ENCODE results near the gene ZGPAT. TPM values are rescaled to one million over a fixed set of nuclear protein-coding genes. Genes with fewer than 3 reads are reported as not detected.

The ZGPAT gene
- total and polyA plus RNA-seq, 9 of the 15 experiments (the other 6 are each of a cell fraction or from before 2014, with no cell fraction given): 0.14 to 26.6 (median 7.4) TPM

DNA sequence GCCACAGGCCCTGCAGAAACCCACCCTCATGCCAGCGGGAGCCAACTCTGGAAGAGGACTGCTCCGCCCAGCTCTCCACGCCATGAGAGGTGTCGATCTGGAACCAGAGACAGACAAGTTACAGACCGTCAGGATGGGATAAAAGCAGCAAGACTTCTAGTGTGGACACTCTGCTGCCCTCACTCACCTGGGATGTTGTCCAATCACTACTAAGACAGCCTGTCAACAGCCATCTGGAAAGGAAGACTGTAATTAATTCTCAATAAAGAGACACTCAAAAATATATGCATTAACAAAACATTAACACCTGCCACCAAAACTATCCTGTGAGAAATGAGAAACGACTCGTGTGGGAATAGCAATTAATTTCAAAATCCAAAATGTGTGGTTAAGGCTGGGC is 60.0 kb downstream of the ZGPAT start:
- no peak overlapping the region for H3K4me2 ChIP-seq (ENCODE audit: insufficient read depth, low read length)
- WGBS (ENCODE audit: insufficient coverage, low coverage, missing lambda C conversion rate): 40% methylated on average over 7 of the region's 7 CpGs
- in situ Hi-C loops (cut with MboI) (no loop called here), intact Hi-C loops (cut with micrococcal nuclease) (no loop called here)
- no TSS peak for BruUV-seq (replicated peaks)
- ChIA-PET POLR2A (interaction anchor here (0.6 to 1.0 kb wide), 3 partner anchors 14 to 265 kb away, joined by 3 to 4 read pairs (median 4); no protein-coding TSS in a partner anchor), CTCF (ENCODE audit: low intra/inter-chr PET ratio) (no interaction called here)
- ATAC-seq (no peak), DNase-seq (ENCODE audit: extremely low read depth in 1 of 4, low spot score in 3 of 4) (no peak), FAIRE-seq (no peak)
- H2AFZ ChIP-seq (ENCODE audit: low read depth, low read length): no peak overlapping the region
- H3K79me2 ChIP-seq (ENCODE audit: control insufficient read depth, insufficient read depth, low read length): no peaks in the 10 kb centered on the region
- no peaks in the 10 kb centered on the region for H3K9me3 ChIP-seq (replicated peaks; ENCODE audit: control insufficient read depth, insufficient read depth, low read depth, low read length)
- H3K9me1 ChIP-seq (ENCODE audit: control insufficient read depth, insufficient read depth, low read length): no peaks in the 10 kb centered on the region
- H3K27ac ChIP-seq (ENCODE audit: extremely low read depth, low read depth, low read length): no peak overlapping the region
- peaks cover 8 to 46% of the 10 kb centered on the region in 2 experiments; a peak in 4 of 5 replicates for H3K4me1 ChIP-seq (replicated peaks in 1 of 2; ENCODE audit: control insufficient read depth in 2 of 2, insufficient read depth in 2 of 2, low read length in 2 of 2)
- no peaks in the 10 kb centered on the region for H4K20me1 ChIP-seq (replicated peaks; ENCODE audit: control insufficient read depth, insufficient read depth, low read length)
- no peaks in the 10 kb centered on the region for H3K36me3 ChIP-seq (ENCODE audit: control insufficient read depth, insufficient read depth, low read length)
- no peak overlapping the region for H3K4me3 ChIP-seq
- peaks cover 0 to 9% of the 10 kb centered on the region in 2 experiments; a peak in 2 of 5 replicates for H3K27me3 ChIP-seq (ENCODE audit: control insufficient read depth in 2 of 2, insufficient read depth in 2 of 2, low read length in 2 of 2)
- H3K9ac ChIP-seq (ENCODE audit: insufficient read depth in 1 of 2, low read depth in 2 of 2, low read length in 2 of 2): peak overlapping the region in 1 of 2 experiments; percentile 41; a peak in 1 of 4 replicates
- no peak for TF ChIP-seq KAT2B (IDR thresholded peaks at IDR 0.05; ENCODE audit: low read depth, low read length)

DNA sequence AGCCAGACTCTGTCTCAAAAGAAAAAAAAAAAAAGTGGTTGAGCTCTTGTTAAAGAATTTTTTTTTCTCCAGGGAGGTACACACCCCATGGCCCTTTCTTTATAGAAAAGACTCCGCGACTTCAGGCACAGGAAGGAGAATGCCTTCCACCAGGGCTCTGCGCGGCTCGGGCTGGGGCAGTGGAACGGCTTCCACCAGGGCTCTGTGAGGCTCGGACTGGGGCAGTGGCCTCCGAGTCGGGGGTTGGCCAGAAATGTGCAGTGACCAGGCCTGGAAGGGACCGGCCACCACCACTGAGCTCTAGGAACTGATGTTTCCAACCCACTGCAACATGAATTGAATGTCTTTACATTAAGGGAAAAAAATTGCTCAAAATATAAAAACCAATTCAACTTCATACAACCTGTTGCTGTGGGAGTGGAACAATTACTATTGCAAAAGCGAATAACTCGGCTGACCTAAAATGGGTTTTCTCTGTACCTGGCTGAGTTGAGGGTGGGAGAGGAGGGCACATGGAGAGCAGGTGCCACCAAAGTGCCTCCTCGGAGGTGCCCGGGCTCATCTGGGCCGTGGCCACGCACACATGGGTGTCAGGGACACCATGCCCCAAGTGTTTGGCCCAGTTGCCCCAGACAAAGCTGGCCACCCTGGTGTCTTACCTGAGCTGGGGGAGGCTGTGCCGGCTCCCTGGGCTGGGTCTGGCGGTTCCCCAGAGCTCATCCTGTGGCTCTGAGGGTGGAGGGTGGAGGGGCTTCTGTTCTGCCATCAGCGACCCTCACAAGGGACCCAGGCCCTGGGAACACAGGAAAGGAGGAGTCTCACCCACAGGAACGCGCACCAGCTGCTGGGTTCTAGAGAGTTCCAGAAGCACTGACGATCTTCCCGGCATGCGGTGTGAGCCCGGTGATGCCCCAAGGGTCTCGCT is 61.0 kb downstream of the ZGPAT start:
- no peak overlapping the region for H3K4me2 ChIP-seq (ENCODE audit: insufficient read depth, low read length)
- no peak overlapping the region for H2AFZ ChIP-seq (ENCODE audit: low read depth, low read length)
- in situ Hi-C loops (cut with MboI) (no loop called here), intact Hi-C loops (cut with micrococcal nuclease) (no loop called here)
- ChIA-PET POLR2A (interaction anchor here (0.6 to 1.0 kb wide), 3 partner anchors 32 to 264 kb away, joined by 4 read pairs; no protein-coding TSS in a partner anchor), CTCF (ENCODE audit: low intra/inter-chr PET ratio) (no interaction called here)
- H3K27me3 ChIP-seq (ENCODE audit: control insufficient read depth in 2 of 2, insufficient read depth in 2 of 2, low read length in 2 of 2): peaks cover 0 to 9% of the 10 kb centered on the region in 2 experiments; a peak in 2 of 5 replicates
- H3K9me3 ChIP-seq (replicated peaks; ENCODE audit: control insufficient read depth, insufficient read depth, low read depth, low read length): no peaks in the 10 kb centered on the region
- ATAC-seq (no peak), DNase-seq (ENCODE audit: extremely low read depth in 1 of 4, low spot score in 3 of 4) (no peak), FAIRE-seq (no peak)
- peaks cover 12 to 47% of the 10 kb centered on the region in 2 experiments; a peak in 4 of 5 replicates for H3K4me1 ChIP-seq (replicated peaks in 1 of 2; ENCODE audit: control insufficient read depth in 2 of 2, insufficient read depth in 2 of 2, low read length in 2 of 2)
- no peak overlapping the region for H3K4me3 ChIP-seq
- no peaks in the 10 kb centered on the region for H4K20me1 ChIP-seq (replicated peaks; ENCODE audit: control insufficient read depth, insufficient read depth, low read length)
- H3K79me2 ChIP-seq (ENCODE audit: control insufficient read depth, insufficient read depth, low read length): no peaks in the 10 kb centered on the region
- 62% methylated on average over 23 of the region's 26 CpGs for WGBS (ENCODE audit: insufficient coverage, low coverage, missing lambda C conversion rate)
- H3K9me1 ChIP-seq (ENCODE audit: control insufficient read depth, insufficient read depth, low read length): no peaks in the 10 kb centered on the region
- no TSS peak for BruUV-seq (replicated peaks)
- H3K27ac ChIP-seq (ENCODE audit: extremely low read depth, low read depth, low read length): no peak overlapping the region
- H3K9ac ChIP-seq (ENCODE audit: insufficient read depth in 1 of 2, low read depth in 2 of 2, low read length in 2 of 2): no peak overlapping the region
- no peaks in the 10 kb centered on the region for H3K36me3 ChIP-seq (ENCODE audit: control insufficient read depth, insufficient read depth, low read length)
- no peak for TF ChIP-seq HDAC6 (IDR thresholded peaks at IDR 0.05; ENCODE audit: low read depth, low read length)
- no peak for TF ChIP-seq NCOA4 (IDR thresholded peaks at IDR 0.05; ENCODE audit: partially characterized antibody)
- TF ChIP-seq, protein P1, sequence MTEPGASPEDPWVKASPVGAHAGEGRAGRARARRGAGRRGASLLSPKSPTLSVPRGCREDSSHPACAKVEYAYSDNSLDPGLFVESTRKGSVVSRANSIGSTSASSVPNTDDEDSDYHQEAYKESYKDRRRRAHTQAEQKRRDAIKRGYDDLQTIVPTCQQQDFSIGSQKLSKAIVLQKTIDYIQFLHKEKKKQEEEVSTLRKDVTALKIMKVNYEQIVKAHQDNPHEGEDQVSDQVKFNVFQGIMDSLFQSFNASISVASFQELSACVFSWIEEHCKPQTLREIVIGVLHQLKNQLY (CRISPR knock-in tag; conservative IDR thresholded peaks at IDR 0.05): no peak
- no peak for TF ChIP-seq FIP1L1 (IDR thresholded peaks at IDR 0.05; ENCODE audit: low read depth, low read length, poor library complexity, severe bottlenecking)
- TF ChIP-seq SAFB (IDR thresholded peaks at IDR 0.05; ENCODE audit: borderline replicate concordance, low read depth, low read length): no peak
- no peak for TF ChIP-seq ZNF592 (IDR thresholded peaks at IDR 0.05)
- TF ChIP-seq TEAD1 (CRISPR knock-in tag; IDR thresholded peaks at IDR 0.05): no peak
